HG03521 (cell line): ENCODE measurements around the gene DDAH2.

Experiments
- ATAC-seq: cut with Tn5 transposase; IDR thresholded peaks from one replicate; pipeline ENCODE4 v1.9.1; 2021; ENCODE audit warnings: mild to moderate bottlenecking, moderate library complexity; ENCODE audit not compliant: unreplicated experiment

DDAH2 gene

GRCh38 chr6:31761343-31761742 is 32.2 kb upstream of the DDAH2 start:
- no peak for ATAC-seq

- no peak for ATAC-seq
Observed at GRCh38 chr6:31760790-31761189, 31.7 kb upstream of the DDAH2 start.

GRCh38 chr6:31758281-31758680 is 29.2 kb upstream of the DDAH2 start:
- ATAC-seq: no peak

GRCh38 chr6:31752739-31753319 is 23.7 kb upstream of the DDAH2 start:
- ATAC-seq: no peak

- ATAC-seq: no peak
Observed at GRCh38 chr6:31750411-31751022, 21.4 kb upstream of the DDAH2 start.

GRCh38 chr6:31749301-31750036 is 20.4 kb upstream of the DDAH2 start:
- no peak for ATAC-seq

- ATAC-seq: no peak
Observed at GRCh38 chr6:31744422-31744821, 15.3 kb upstream of the DDAH2 start.

GRCh38 chr6:31742894-31743293 is 13.8 kb upstream of the DDAH2 start:
- ATAC-seq: no peak

GRCh38 chr6:31741815-31742214 is 12.7 kb upstream of the DDAH2 start:
- ATAC-seq: no peak

GRCh38 chr6:31740397-31741223 is 11.5 kb upstream of the DDAH2 start:
- ATAC-seq: no peak

GRCh38 chr6:31739639-31740396 is 10.7 kb upstream of the DDAH2 start, which contains the start of gene MSH5:
Gene MSH5, plus strand, starts transcription at chr6:31740005. Its CDS starts 462 bp downstream, at chr6:31740467.
- peak; percentile 77 for ATAC-seq

GRCh38 chr6:31737991-31738979 is 9.2 kb upstream of the DDAH2 start:
- ATAC-seq: no peak

- ATAC-seq: no peak
Observed at GRCh38 chr6:31737315-31737990, 8.4 kb upstream of the DDAH2 start.

GRCh38 chr6:31736768-31737314 is 7.7 kb upstream of the DDAH2 start:
- ATAC-seq: no peak

GRCh38 chr6:31736021-31736767 is 7.1 kb upstream of the DDAH2 start, which contains the start of gene CLIC1:
Gene CLIC1, minus strand, starts transcription at chr6:31736530. Its CDS starts 230 bp downstream, at chr6:31736300.
- no peak for ATAC-seq

- no peak for ATAC-seq
Observed at GRCh38 chr6:31734821-31735406, 5.8 kb upstream of the DDAH2 start.

GRCh38 chr6:31734247-31734820 is 5.2 kb upstream of the DDAH2 start:
- no peak for ATAC-seq
